Large intestine (tissue), 12 donors: ENCODE data around the gene PHIP. TPM values are rescaled to one million over a fixed set of nuclear protein-coding genes. Genes with fewer than 3 reads are reported as not detected.
"Not testable (repeated sequence)": the region's sequence is repeated elsewhere in the genome, so short reads cannot be mapped to it uniquely, and the experiment has no call there.

ENCODE experiments used
- DNase-seq, 2 donors: peaks; one replicate each; pipeline versions ENCODE4 v3.0.0 to v3.0.0-alpha.2; 2013
- H3K27ac ChIP-seq: one replicate; pipeline ENCODE4 v1.5.1; 2013; ENCODE audit warnings: low read length
- H3K27me3 ChIP-seq: 2 replicates; pipeline ENCODE4 v1.6.1; 2013; ENCODE audit warnings: low read length; ENCODE audit not compliant: control insufficient read depth, insufficient read depth
- H3K36me3 ChIP-seq: 2 replicates; pipeline ENCODE4 v1.6.1; 2013; ENCODE audit warnings: low read length; ENCODE audit not compliant: control insufficient read depth, insufficient read depth
- H3K4me1 ChIP-seq: one replicate; pipeline ENCODE4 v1.6.1; 2013; ENCODE audit warnings: low read length; ENCODE audit not compliant: control insufficient read depth, insufficient read depth
- H3K4me3 ChIP-seq: one replicate; pipeline ENCODE4 v1.5.1; 2013; ENCODE audit warnings: low read length
- H3K9me3 ChIP-seq: one replicate; pipeline ENCODE4 v1.6.1; 2013; ENCODE audit warnings: mild to moderate bottlenecking, low read depth, low read length, moderate library complexity; ENCODE audit not compliant: control insufficient read depth
- WGBS: methylation state at CpG from one replicate; pipeline ENCODE4 v1.1.5; 2013; ENCODE audit warnings: low lambda C conversion rate; ENCODE audit not compliant: insufficient coverage; 5-methylcytosine and 5-hydroxymethylcytosine counted together
- long read RNA-seq, 11 donors: transcript quantifications; one replicate each; lab custom pipeline, GENCODE V29; 2026
- polyA plus RNA-seq: library from polyadenylated mRNA; unstranded; fragments of 120-200 nt; gene quantifications from one replicate; pipeline ENCODE4 v1.2.1, GENCODE V29; 2013

PHIP gene
- 32.5 TPM for polyA plus RNA-seq
- long read RNA-seq, donor 1 = 0 reads
- long read RNA-seq, donor 2, partial matches to known transcripts = 13 of 21 reads
- long read RNA-seq, donor 2, other reads (novel, unspliced or antisense) = 8 of 21 reads
- long read RNA-seq, donor 3 = 0 reads
- long read RNA-seq, donor 4 = 0 reads
- long read RNA-seq, donor 5 = 0 reads
- long read RNA-seq, donor 6 = 0 reads
- long read RNA-seq, donor 7 = 0 reads
- long read RNA-seq, donor 8, partial matches to known transcripts = 6 of 6 reads
- long read RNA-seq, donor 8, other reads (novel, unspliced or antisense) = 0 of 6 reads
- long read RNA-seq, donor 9 = 0 reads
- long read RNA-seq, donor 10, partial matches to known transcripts = 10 of 10 reads
- long read RNA-seq, donor 10, other reads (novel, unspliced or antisense) = 0 of 10 reads
- long read RNA-seq, donor 11 = 0 reads

- Histone ChIP-seq H3K27me3 (peaks cover 2% of the 10 kb centered on the region), H3K9me3 (no peaks in the 10 kb centered on the region), H3K4me3 (peak within 1 kb of the TSS; percentile 77), H3K27ac (peak within 1 kb of the TSS; percentile 99), H3K4me1 (peaks cover 3% of the 10 kb centered on the region), H3K36me3 (no peaks in the 10 kb centered on the region)
- DNase-seq = peak; percentile 92 to 98
- WGBS = no CpG with 5 or more reads among the region's 73 CpGs
Observed at GRCh38 chr6:79078075-79078969, at the start of gene PHIP. PHIP (minus strand) TSS chr6:79078254; CDS start chr6:79078068, 186 bp downstream.

GRCh38 chr6:79127660-79128059 lies 49.6 kb upstream of the PHIP start:
- H3K9me3 ChIP-seq = no peaks in the 10 kb centered on the region
- DNase-seq = peak in 1 of 2 donors; percentile 5

DNA sequence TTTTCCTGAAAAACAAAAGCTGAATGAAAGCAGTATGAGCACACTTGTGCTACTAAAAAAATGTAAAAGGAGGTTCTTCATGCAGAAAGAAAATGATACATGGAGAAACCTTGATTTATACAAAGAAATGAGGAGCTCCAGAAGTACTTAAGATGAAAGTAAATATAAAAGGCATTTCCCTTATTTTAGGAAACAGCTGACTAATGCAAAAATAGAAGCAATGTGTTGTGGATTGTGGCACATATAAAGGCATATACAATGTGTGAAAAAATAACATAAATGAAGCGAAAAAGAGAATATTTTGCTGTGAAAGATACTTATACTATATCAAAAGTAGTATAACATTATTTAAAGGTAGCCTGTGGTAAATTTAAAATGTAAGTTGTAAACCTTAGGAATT lies 41.2 kb upstream of the PHIP start:
- H3K36me3 ChIP-seq = no peaks in the 10 kb centered on the region
- no peaks in the 10 kb centered on the region for H3K4me1 ChIP-seq
- 100% methylated on average over 1 of the region's 1 CpG for WGBS
- H3K27me3 ChIP-seq = no peaks in the 10 kb centered on the region
- no peak for DNase-seq
- H3K9me3 ChIP-seq = no peaks in the 10 kb centered on the region
- H3K27ac ChIP-seq = no peak overlapping the region
- no peak overlapping the region for H3K4me3 ChIP-seq

More at GRCh38 chr6:79127660-79128059, 49.6 kb upstream of the PHIP start:
- Histone ChIP-seq H3K4me1 (no peaks in the 10 kb centered on the region), H3K4me3 (no peak overlapping the region), H3K27ac (no peak overlapping the region), H3K36me3 (no peaks in the 10 kb centered on the region), H3K27me3 (no peaks in the 10 kb centered on the region)

DNA sequence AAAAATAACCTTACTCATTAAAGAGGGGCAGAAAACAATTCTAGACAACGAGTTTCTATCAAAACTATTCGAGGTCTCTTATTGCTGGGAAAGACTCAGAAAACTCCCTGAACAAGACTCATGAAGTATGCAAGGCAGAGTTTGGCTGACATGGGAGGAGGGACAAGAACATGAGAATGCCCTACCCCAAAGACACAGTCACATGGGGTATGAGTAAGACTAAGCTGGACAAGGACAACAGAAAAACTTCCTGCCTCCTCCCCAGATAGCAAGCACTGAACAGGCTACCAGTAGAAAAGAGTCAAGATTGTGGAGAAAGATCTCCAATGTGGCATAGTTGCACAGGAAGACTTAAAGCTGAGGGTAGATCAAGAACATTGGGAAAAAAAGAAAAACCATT lies 39.7 kb upstream of the PHIP start:
- Histone ChIP-seq H3K9me3 (no peaks in the 10 kb centered on the region), H3K4me3 (no peak overlapping the region), H3K27me3 (no peaks in the 10 kb centered on the region), H3K36me3 (no peaks in the 10 kb centered on the region), H3K27ac (no peak overlapping the region), H3K4me1 (no peaks in the 10 kb centered on the region)
- WGBS = 100% methylated on average over 2 of the region's 2 CpGs
- no peak for DNase-seq

GRCh38 chr6:79115553-79116182 lies 37.6 kb upstream of the PHIP start:
- no CpG with 5 or more reads among the region's 2 CpGs for WGBS
- no peaks in the 10 kb centered on the region for H3K27me3 ChIP-seq
- H3K27ac ChIP-seq = no peak overlapping the region
- no peaks in the 10 kb centered on the region for H3K36me3 ChIP-seq
- H3K4me3 ChIP-seq = no peak overlapping the region
- no peak for DNase-seq
- no peaks in the 10 kb centered on the region for H3K9me3 ChIP-seq
- H3K4me1 ChIP-seq = no peaks in the 10 kb centered on the region

GRCh38 chr6:79111549-79111948 lies 33.5 kb upstream of the PHIP start:
- H3K4me3 ChIP-seq = no peak overlapping the region
- no peak for DNase-seq
- no peak overlapping the region for H3K27ac ChIP-seq
- H3K9me3 ChIP-seq = no peaks in the 10 kb centered on the region
- H3K27me3 ChIP-seq = no peaks in the 10 kb centered on the region
- no peaks in the 10 kb centered on the region for H3K4me1 ChIP-seq
- no peaks in the 10 kb centered on the region for H3K36me3 ChIP-seq

- no peak overlapping the region for H3K27ac ChIP-seq
- no peak overlapping the region for H3K4me3 ChIP-seq
- no peaks in the 10 kb centered on the region for H3K9me3 ChIP-seq
- H3K36me3 ChIP-seq = no peaks in the 10 kb centered on the region
- WGBS = no CpG with 5 or more reads among the region's 2 CpGs
- no peaks in the 10 kb centered on the region for H3K4me1 ChIP-seq
- H3K27me3 ChIP-seq = no peaks in the 10 kb centered on the region
- DNase-seq = no peak
Observed at GRCh38 chr6:79101164-79101563, 23.1 kb upstream of the PHIP start.

DNA sequence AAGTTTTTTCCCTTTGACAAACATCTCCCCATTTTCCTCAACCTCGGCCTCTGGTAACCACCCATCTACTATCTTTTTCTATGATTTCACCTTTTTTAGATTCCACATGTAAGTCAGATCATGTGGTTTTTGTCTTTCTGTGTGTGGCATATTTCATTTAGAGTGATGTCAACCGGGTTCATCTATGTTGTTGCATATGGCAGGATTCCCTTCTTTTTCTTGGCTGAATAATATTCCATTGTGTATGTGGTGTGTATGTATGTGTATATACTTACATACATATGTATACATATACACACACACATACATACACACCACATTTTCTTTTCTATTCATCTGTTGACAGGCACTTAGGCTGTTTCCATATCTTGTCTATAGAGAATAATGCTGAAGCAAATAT lies 22.2 kb upstream of the PHIP start:
- Histone ChIP-seq H3K4me3 (no peak overlapping the region), H3K36me3 (no peaks in the 10 kb centered on the region), H3K4me1 (no peaks in the 10 kb centered on the region), H3K9me3 (no peaks in the 10 kb centered on the region), H3K27ac (no peak overlapping the region), H3K27me3 (no peaks in the 10 kb centered on the region)
- DNase-seq = no peak
- WGBS = 91% methylated on average over 1 of the region's 2 CpGs

DNA sequence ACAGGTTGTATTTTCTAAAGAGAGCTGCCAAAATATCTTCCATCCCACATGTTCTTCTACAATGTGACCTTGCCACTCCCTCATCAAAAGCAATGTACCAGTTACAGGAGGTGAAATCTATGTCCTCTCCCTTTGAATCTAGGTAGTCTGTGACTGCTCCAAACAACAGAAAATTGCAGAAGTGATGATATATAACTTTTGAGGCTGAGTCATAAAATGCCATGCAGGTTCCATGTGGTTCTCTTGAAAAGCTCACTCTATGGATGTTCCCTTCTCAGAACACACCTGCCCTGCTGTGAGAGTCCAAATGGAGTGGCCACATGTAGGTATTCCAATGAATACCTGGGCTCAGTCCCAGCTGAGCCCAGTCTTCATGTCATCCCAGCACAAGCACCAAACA lies 16.9 kb upstream of the PHIP start:
- no peaks in the 10 kb centered on the region for H3K27me3 ChIP-seq
- no peak for DNase-seq

GRCh38 chr6:79091801-79092200 lies 13.7 kb upstream of the PHIP start:
- no CpG with 5 or more reads among the region's 5 CpGs for WGBS
- DNase-seq, H3K27me3 ChIP-seq, H3K9me3 ChIP-seq, H3K4me3 ChIP-seq, H3K36me3 ChIP-seq, H3K4me1 ChIP-seq, H3K27ac ChIP-seq: not testable (repeated sequence)

More for the DNA sequence above, 16.9 kb upstream of the PHIP start:
- Histone ChIP-seq H3K27ac (no peak overlapping the region), H3K9me3 (no peaks in the 10 kb centered on the region), H3K4me1 (no peaks in the 10 kb centered on the region), H3K36me3 (no peaks in the 10 kb centered on the region), H3K4me3 (no peak overlapping the region)
